ENCODE measurements around the gene LRRC8C. TPM values are rescaled to one million over a fixed set of nuclear protein-coding genes. Genes with fewer than 3 reads are reported as not detected.
A peak's percentile ranks its signal among the peaks of the same experiment; 100 is the strongest.

The LRRC8C gene
- total and polyA plus RNA-seq, 2 experiments from 2014 or later = 0.89 to 3.9 TPM

DNA sequence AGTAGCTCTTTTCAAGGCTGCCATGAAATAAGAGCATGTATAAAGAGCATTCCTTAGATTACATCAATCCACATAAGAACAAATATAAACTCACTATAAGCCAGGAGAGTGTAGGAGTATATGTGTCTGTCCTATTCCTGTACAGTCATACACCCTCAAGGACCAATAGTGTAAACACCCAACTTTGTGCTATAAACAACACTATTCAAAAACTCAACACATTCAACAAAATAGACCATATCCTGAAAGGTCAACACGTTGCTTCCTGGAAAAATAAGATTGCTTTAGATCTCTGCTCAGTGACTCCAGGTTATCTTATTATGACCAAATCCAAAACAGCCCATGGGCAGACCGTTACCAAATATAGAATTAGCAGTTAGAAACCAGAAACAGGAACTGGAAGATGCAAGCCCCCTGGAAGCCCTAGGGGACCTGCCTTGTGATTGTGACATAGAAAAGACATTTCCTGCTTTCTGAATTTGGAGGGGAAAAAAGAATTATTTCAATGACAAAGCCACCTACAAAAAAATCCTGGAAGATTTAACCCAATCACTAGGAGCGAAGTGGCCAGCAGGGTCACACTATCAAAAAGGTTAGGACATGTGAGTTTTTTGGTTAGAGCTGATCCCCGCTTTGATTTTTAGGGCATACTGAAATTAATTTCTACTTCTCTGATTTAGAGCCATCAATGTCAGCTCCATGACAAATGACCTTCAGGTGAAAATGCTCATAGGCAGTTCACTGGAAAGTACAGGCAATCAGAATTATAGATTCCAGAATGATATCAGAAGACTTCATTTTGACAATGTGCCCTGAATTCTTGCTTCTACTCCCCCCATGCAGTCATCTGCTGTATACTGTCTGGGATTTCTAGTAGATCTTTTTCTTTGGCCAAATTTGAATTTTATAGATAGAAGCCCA, 59.9 kb downstream of the LRRC8C start:
- H3K9me3 Mint-ChIP-seq = no peaks in the 10 kb centered on the region
- Histone ChIP-seq H3K27ac (ENCODE audit: low read depth) (no peak overlapping the region), H4K20me1 (replicated peaks; ENCODE audit: insufficient read depth) (no peaks in the 10 kb centered on the region; the same call in 1 of the 2 replicates), H3F3A (replicated peaks; ENCODE audit: low read depth) (no peaks in the 10 kb centered on the region), H2AFZ (no peak overlapping the region), H3K36me3 (ENCODE audit: insufficient read depth) (no peaks in the 10 kb centered on the region), H3K27me3 (ENCODE audit: insufficient read depth) (no peaks in the 10 kb centered on the region), H3K4me1 (ENCODE audit: insufficient read depth) (peaks cover 12% of the 10 kb centered on the region), H3K4me3 (no peak overlapping the region), H3K9me2 (ENCODE audit: insufficient read depth) (0 out of 2 replicates have a peak, but pooled peaks cover 2% of the 10 kb centered on the region), H3K4me2 (0 out of 2 replicates have a peak overlapping the region, but pooled peaks have one; percentile 34), H3K79me2 (replicated peaks; ENCODE audit: insufficient read depth) (no peaks in the 10 kb centered on the region)
- peaks cover 15% of the 10 kb centered on the region for H3K4me1 Mint-ChIP-seq
- DNase-seq (ENCODE audit: low spot score) (no peak), ATAC-seq (no peak)
- TF ChIP-seq, protein P1, sequence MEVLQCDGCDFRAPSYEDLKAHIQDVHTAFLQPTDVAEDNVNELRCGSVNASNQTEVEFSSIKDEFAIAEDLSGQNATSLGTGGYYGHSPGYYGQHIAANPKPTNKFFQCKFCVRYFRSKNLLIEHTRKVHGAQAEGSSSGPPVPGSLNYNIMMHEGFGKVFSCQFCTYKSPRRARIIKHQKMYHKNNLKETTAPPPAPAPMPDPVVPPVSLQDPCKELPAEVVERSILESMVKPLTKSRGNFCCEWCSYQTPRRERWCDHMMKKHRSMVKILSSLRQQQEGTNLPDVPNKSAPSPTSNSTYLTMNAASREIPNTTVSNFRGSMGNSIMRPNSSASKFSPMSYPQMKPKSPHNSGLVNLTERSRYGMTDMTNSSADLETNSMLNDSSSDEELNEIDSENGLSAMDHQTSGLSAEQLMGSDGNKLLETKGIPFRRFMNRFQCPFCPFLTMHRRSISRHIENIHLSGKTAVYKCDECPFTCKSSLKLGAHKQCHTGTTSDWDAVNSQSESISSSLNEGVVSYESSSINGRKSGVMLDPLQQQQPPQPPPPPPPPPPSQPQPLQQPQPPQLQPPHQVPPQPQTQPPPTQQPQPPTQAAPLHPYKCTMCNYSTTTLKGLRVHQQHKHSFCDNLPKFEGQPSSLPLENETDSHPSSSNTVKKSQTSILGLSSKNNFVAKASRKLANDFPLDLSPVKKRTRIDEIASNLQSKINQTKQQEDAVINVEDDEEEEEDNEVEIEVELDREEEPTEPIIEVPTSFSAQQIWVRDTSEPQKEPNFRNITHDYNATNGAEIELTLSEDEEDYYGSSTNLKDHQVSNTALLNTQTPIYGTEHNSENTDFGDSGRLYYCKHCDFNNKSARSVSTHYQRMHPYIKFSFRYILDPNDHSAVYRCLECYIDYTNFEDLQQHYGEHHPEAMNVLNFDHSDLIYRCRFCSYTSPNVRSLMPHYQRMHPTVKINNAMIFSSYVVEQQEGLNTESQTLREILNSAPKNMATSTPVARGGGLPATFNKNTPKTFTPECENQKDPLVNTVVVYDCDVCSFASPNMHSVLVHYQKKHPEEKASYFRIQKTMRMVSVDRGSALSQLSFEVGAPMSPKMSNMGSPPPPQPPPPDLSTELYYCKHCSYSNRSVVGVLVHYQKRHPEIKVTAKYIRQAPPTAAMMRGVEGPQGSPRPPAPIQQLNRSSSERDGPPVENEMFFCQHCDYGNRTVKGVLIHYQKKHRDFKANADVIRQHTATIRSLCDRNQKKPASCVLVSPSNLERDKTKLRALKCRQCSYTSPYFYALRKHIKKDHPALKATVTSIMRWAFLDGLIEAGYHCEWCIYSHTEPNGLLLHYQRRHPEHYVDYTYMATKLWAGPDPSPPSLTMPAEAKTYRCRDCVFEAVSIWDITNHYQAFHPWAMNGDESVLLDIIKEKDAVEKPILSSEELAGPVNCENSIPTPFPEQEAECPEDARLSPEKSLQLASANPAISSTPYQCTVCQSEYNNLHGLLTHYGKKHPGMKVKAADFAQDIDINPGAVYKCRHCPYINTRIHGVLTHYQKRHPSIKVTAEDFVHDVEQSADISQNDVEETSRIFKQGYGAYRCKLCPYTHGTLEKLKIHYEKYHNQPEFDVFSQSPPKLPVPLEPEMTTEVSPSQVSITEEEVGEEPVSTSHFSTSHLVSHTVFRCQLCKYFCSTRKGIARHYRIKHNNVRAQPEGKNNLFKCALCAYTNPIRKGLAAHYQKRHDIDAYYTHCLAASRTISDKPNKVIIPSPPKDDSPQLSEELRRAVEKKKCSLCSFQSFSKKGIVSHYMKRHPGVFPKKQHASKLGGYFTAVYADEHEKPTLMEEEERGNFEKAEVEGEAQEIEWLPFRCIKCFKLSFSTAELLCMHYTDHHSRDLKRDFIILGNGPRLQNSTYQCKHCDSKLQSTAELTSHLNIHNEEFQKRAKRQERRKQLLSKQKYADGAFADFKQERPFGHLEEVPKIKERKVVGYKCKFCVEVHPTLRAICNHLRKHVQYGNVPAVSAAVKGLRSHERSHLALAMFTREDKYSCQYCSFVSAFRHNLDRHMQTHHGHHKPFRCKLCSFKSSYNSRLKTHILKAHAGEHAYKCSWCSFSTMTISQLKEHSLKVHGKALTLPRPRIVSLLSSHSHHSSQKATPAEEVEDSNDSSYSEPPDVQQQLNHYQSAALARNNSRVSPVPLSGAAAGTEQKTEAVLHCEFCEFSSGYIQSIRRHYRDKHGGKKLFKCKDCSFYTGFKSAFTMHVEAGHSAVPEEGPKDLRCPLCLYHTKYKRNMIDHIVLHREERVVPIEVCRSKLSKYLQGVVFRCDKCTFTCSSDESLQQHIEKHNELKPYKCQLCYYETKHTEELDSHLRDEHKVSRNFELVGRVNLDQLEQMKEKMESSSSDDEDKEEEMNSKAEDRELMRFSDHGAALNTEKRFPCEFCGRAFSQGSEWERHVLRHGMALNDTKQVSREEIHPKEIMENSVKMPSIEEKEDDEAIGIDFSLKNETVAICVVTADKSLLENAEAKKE (CRISPR knock-in tag; IDR thresholded peaks at IDR 0.05) = no peak
- TF ChIP-seq EZH2phosphoT487 (IDR thresholded peaks at IDR 0.05; ENCODE audit: unreplicated experiment) = no peak
- no peak for TF ChIP-seq JUNB (IDR thresholded peaks at IDR 0.05; ENCODE audit: unreplicated experiment)
- TF ChIP-seq ZNF114 (CRISPR knock-in tag; IDR thresholded peaks at IDR 0.05) = no peak
- TF ChIP-seq, protein P2, sequence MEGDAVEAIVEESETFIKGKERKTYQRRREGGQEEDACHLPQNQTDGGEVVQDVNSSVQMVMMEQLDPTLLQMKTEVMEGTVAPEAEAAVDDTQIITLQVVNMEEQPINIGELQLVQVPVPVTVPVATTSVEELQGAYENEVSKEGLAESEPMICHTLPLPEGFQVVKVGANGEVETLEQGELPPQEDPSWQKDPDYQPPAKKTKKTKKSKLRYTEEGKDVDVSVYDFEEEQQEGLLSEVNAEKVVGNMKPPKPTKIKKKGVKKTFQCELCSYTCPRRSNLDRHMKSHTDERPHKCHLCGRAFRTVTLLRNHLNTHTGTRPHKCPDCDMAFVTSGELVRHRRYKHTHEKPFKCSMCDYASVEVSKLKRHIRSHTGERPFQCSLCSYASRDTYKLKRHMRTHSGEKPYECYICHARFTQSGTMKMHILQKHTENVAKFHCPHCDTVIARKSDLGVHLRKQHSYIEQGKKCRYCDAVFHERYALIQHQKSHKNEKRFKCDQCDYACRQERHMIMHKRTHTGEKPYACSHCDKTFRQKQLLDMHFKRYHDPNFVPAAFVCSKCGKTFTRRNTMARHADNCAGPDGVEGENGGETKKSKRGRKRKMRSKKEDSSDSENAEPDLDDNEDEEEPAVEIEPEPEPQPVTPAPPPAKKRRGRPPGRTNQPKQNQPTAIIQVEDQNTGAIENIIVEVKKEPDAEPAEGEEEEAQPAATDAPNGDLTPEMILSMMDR (conservative IDR thresholded peaks at IDR 0.05; ENCODE audit: low read depth in 2 of 2) = no peak
- TF ChIP-seq NANOG (IDR thresholded peaks at IDR 0.05; ENCODE audit: borderline replicate concordance) = no peak
- H3K4me3 Mint-ChIP-seq = no peak overlapping the region
- H3K27ac Mint-ChIP-seq = peak overlapping the region; percentile 19; the same call in 1 of the 2 replicates
- H3K27me3 Mint-ChIP-seq (ENCODE audit: insufficient read depth, low read depth, poor library complexity) = peaks cover 2% of the 10 kb centered on the region
- no peaks in the 10 kb centered on the region for H3K36me3 Mint-ChIP-seq (ENCODE audit: low read depth)

All from GM23338 (cell line).